Epidermal melanocyte (primary cell): ENCODE measurements around the gene TMEM218.
"Not testable (repeated sequence)": the region's sequence is repeated elsewhere in the genome, so short reads cannot be mapped to it uniquely, and the experiment has no call there.

Experiments used
- DNase-seq: peaks from one replicate; pipeline ENCODE4 v3.0.0; 2011; ENCODE audit warnings: low spot score; ENCODE audit not compliant: insufficient read length

Gene TMEM218

DNA sequence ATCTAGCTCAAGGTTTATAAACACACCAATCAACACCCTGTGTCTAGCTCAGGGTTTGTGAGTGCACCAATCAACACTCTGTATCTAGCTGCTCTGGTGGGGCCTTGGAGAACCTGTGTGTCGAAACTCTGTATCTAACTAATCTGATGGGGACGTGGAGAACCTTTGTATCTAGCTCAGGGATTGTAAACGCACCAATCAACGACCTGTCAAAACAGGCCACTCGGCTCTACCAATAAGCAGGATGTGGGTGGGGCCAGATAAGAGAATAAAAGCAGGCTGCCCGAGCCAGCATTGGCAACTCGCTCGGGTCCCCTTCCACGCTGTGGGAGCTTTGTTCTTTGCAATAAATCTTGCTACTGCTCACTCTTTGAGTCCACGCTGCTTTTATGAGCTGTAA, 21.3 kb downstream of the TMEM218 start:
- DNase-seq = not testable (repeated sequence)

DNA sequence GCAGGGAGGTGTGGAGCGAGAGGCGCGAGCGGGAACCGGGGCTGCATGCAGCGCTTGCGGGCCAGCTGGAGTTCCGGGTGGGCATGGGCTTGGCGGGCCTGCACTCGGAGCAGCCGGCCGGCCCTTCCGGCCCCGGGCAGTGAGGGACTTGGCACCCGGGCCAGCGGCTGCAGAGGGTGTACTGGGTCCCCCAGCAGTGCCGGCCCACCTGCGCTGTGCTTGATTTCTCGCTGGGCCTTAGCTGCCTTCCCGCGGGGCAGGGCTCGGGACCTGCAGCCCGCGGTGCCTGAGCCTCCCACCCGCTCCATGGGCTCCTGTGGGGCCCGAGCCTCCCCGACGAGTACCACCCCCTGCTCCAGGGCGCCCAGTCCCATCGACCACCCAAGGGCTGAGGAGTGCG, 21.9 kb downstream of the TMEM218 start:
- DNase-seq = not testable (repeated sequence)

DNA sequence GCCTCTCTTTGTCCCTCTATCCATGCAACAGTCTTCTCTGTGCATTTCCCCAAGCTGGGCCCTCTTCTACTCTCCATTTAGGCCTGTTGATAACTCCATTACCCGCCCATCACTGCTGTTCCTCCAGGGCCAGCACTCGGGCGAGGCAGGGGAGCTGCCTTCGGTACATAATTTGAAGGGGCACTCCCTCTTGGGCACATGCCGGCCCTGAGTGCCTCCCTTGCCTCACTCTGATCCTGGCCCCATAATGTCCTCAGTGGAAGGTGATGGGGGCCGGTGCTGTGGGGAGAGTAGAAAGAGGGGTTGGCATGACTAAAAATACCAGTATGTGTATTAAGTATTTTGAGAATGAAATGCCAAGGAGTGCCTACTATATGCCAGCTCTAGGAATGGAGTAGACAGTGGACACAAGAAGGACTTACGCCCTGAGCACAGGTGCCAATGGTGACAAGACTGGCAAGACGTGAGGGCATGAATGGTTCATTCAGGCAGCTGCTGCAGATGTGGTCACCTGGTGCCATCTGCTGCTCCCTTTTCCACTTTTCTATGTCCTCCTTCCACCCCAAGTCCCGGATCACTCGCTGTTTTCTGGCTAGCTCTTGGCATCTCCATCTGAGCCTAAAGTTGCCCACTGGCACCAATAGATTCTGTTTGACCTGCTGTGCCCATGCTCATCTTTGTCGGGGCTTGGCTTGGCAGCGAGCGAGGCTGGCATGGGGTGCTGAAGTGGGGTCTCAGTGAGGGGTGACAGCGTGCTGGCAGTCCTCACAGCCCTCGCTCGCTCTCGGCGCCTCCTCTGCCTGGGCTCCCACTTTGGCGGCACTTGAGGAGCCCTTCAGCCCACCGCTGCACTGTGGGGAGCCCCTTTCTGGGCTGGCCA, 22.6 kb downstream of the TMEM218 start:
- DNase-seq = no peak

DNA sequence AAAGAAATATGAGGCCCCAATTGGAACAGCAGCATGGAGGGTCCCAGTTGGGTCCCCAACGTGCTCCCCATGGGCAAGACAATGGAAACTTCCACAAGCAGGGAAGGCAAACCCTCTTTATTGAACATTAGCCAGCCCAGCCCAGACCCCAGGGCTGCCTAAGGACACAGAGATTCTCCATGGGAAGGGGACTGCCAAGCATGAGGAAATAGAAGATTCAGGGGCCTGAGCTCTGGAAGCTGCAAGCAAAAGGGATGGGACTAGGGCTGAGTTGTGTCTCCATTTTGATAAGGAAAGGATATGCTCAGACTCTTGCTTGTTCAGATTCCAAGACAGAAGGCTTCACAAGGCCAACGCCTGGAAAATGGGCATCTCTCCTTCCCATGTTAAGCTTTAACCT, 23.3 kb downstream of the TMEM218 start:
- DNase-seq = no peak

DNA sequence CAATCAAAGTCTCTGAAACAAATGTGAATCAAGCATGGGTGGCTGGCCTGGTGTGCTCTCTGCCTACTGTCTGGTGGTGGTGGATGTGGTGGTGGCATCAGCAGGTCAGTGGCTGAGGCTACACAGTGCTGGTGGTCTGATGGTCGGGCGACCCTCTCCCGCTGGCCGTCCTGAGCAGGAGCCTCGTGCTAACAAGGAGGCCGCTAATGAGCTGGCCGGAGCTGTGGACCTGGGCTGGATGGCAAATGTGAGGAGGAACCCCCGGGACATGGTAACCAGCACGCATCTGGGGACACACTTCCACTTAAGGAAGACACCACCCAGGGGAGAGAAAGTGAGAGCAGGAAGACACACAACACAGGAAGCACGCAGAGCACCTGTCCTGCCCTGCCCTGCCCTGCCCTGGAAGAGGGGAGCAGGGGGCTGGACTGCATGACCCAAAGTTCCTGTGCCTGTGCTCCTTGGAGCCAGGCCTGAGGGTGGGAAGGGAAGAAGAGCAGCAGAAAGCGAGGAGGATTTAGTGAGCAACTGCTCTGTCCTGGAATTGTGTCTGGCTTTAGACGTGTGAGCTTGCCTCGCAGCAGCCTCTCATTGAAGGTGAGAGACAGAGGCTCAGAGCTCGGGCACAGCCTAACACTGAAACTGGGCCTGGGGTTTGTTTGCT, 24.7 kb downstream of the TMEM218 start:
- DNase-seq = no peak

DNA sequence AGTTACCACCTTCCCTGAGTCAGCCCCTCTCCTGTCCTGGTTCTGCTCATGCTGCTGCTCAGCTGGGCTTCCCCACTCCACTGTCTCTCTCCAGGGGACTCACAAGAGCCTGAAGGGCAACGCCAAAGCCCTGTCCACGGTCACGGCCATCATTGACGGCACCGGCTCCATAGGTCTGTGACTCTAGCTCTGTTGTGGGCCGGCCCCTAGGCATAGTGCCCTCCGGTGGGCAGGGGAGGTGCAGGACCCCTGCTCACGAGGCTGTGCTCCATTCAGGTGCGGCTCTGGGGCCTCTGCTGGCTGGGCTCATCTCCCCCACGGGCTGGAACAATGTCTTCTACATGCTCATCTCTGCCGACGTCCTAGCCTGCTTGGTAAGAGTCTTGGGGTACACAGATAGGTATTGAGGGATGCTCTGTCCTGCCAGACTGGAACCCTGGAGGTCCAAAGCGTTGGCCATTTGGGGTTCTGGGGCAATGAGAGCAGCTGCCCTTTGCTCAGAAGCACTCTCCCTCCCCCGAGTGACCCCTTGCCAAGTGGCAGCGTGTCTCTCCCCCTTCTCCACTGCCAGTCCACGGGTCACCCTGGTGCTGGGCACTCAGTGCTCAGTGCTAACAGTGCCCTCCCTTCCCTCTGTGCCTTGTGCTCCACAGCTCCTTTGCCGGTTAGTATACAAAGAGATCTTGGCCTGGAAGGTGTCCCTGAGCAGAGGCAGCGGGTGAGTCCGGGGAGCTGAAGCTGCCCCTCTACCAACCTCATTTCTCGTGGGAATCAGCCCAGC, 25.9 kb downstream of the TMEM218 start:
- no peak for DNase-seq

DNA sequence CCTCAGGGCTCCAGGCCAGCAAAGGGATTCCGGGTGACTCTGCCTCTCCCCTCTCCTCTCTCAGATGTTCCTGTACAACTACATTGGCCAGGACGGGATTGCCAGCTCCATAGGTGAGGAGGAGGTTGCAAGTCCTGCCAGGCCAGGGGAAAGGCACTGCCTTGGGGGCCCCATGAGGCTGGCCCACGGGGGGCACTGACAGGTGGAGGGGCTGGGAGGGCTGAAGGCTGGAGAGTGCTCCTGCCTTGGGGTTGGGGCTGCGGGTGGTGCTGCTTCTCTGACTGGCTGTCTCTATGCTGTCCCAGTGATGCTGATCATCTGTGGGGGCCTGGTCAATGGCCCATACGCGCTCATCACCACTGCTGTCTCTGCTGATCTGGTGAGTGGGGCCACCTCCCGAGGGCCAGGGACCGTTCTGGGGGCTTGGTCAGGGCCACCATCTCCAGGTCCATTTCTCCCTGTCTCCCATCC, 26.6 kb downstream of the TMEM218 start:
- no peak for DNase-seq

DNA sequence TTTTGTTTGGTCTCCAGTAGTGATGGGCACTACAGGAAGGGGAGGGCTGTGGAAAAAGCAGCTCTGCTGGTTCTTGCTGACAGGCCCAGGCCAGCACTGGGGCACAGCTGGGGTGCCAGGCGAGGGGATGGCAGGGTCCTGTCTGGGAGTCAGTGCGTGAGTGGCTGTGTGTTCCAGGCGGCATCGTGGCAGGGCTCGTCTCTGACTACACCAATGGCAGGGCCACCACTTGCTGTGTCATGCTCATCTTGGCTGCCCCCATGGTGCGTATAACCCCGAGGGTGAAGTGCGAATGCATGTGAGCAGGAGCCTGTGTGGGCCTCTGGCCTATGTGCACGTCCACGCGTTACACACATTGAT, 27.4 kb downstream of the TMEM218 start:
- DNase-seq = no peak

DNA sequence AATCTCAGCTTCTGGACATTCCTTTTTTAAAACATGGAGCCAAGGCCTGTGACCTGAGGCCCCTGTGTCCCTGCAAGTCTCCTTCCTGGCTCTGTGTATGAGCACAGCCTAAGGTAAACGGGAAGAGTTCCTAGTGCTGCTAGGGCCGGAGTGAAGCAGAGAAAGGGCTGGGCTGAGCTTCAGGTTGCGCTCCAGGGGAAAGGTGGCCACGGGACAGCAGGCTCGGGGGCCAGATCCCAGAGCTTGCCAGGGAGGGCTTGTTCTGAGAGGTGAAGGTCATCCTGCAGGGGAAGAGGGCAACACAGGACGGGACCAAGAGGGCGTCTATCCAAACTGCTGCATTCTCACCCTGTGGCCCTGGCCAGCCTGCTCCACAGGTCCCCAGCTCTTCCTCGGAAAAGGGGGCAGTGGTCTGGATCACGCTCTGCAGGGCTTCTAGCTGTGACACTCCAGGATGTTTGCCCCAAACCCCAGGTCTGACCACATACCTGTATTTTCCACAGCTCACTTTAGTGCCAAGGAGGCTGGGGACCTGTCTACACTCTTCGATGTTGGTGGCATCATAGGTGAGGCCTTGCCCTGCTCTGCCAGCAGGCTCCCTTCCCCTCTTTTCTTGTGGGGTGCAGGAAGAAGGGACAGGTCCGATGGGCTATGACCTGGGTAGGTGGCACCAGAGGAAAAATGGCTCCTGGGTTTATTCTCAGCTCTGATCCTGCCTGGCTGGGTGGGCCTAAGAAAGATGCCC, 27.9 kb downstream of the TMEM218 start:
- no peak for DNase-seq

DNA sequence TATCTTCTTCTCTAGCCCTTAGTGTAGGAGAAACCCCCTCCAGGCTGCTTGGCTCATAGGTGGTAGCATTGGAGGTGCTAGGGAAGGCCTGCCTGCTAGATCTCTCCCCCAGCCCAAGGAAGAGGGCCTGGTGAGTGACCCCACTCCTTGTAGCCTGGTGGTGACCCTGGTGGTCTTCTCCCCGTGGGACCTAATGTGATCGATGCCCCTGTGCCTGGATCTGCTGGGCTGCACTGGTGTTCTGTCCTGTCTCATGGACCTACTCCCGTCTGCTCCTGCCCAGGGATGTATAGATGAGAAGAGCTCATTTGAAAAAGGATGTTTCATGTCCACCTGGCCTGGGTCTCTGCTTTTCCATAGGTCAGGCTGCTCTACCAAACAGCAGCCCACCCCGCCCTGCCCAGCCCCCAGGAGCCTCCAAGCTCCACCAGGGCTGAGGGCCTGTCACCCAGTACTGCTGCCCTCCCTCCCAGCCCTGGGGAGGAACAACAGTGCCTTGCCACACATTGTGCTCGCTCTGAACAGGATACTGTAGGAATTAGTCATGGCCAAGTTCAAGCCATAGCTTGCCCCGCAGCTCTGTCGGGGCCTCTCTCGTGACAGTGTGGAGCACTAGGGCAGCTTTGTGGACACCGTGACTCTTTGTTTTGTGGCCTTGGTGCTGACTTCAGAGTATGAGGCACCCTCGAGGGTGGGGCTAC, 28.7 kb downstream of the TMEM218 start:
- DNase-seq = peak; percentile 52

DNA sequence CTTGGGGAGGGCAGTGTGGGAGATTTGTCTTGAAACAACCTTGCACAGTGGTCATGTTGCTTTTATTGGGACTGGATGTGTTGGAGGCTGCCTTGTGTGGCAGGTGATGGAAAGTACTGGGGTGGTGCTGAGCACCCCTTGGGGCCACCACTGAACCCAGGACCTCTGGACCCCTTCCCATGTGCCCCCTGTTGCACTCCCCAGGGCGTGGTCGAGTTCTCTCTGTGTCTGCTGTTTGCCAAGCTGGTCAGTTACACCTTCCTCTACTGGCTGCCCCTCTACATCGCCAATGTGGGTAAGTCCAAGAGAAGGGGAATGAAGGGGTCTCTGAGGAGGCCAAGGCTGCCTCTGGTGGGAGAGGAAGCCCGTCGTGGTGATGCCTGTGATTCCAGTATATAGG, 29.4 kb downstream of the TMEM218 start:
- no peak for DNase-seq

DNA sequence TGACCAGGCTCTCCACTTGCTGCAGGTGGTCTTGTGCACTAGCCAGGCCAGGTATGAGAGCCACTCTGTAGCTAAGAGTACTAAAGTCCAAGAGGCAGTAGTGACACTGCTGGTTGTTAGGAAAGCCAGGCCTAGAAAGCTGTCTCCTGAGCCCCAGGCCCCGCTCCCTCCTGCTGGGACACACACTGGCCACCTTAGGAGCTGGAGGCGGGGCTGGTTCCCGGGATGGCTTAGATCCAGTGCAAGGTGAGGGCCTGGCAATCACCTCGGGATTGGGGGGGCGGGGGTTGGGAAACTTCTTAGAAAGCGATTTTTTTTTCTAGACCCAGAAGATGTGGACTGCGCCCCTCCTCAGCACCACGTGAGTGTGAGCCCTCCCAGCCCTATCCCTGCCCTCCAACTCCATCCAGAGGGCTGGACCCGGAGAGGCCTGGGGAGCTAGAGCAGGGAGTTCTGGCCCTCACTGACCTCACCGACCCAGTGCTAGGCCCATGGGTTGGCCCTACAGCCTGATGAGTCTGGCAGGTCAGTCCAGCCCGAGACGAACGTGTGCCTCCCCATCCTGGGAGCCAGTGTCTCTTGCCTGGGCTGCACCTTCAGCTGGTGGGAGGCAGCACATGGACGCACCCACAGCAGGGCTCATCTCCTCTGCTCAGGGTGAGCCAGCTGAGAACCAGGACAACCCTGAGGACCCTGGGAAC, 30.2 kb downstream of the TMEM218 start:
- DNase-seq = no peak

DNA sequence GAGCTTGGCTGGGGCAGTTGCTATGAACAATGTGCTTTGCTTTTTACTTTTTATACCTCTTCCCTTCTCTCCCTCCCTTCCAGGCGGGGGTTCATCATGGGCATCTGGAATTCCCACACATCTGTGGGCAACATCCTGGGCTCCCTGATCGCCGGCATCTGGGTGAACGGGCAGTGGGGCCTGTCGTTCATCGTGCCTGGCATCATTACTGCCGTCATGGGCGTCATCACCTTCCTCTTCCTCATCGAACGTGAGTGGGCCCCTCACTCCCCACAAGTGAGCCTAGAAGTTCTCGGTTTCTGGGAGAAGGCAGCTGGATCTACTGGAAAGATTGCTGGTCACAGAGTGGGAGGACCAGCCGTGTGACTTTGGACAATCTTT, 30.9 kb downstream of the TMEM218 start:
- no peak for DNase-seq

DNA sequence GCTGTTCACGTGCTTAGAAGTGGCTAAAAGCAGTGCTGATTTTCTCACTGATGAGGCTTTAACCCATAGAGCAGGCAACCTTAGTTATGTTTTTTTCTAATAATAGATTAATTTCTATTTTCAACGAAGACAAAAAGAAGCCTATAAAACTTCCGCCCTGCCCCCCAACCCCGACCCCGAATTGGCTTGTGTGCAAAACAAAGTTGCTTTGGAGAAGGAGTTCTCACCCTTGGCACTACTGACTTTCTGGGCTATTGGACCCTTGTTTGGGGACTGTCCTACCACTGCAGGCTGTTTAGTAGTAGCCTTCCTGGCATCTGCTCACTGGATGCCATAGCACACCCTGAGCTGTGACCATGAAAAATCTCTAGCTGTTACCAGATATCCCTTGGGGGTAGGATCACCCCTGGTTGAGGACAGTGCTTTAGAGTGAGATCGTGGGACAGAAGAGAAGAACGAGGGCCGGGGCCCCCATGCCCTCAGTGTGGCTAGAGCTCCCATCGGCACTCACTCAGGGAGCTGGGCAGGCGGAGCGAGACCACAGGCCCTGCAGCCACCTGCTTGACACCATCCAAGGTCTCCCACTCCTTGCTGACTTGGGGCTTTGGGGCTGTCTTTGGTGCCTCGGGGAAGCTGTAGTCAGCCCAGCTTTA, 31.4 kb downstream of the TMEM218 start:
- no peak for DNase-seq

DNA sequence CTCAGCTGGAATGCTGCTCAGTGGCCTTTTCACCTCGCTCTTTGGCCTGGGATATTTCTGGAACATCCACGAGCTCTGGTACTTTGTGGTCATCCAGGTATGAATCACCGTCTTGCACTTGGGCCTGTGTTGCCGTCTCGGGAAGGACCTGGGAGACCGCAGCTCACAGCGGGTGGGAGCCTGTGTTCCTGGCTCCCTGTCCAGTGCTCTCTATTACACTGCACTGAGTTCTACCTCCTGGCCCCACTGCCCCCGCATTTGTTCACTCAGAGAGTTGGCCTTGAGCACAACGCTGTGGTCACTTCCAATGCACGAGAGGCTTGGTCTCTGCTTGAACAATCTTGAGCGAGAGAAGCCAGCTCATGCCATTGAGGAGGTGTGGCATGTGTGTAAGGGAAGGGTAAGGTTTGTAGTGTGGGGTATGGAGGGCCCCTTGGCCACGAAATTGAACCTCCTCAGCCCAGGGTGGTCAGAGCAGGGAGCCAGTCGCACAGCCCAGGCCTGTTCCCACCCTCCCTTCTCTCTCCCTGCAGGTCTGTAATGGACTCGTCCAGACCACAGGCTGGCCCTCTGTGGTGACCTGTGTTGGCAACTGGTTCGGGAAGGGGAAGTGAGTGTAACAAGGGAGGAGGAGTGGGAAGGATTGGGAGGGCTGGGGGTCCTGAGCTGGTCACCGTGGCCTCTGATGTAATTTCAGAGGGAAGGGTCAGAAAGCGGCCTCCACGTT, 32.1 kb downstream of the TMEM218 start:
- DNase-seq = no peak

DNA sequence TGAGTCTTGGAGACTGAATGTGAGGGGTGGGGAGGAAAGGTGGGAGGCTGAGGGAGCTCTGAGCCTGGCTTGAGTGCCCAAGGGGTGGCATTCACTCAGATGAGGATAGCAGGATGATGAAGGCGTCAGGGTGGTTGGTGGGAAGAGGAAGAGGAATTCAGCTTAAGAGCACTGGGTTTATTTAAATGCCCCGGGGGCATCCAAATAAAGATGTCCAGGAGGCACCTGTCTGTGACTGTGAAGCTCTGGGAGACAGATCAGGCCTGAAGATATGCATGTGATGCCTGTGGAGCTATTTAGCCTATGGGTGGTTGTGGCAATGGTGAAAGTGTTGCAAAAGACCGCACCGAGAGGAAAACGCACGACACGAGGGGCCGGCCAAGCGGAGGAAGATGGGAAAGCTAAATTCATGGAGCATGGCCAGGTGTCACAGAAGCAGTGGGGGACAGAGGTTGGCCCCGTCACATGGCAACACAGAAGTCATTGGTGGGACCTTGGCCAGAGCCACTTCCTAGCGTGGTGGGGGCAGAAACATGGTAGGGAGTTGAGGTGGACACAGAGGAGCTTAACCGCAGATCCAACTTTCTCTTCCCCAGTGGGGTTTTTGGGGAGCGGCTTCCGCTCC, 32.8 kb downstream of the TMEM218 start:
- no peak for DNase-seq

DNA sequence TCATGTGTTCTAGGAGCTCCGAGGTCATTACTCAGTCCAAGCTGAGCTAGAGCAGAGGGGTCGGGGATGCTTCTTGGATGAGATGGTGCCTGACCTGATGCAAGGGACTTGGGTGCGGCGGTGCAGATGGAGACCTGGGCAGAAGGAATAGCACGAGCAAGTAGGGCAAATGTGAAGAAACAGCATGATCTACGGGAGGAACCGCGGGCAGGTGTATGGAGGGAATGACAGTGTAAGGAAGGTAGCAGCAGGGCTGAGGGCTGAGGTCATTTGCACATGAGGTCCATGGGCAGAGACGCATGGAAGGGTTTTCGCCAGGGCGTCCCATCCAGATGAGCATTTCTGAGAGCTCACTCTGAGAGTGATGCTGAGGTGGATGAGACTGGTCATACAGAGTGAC, 33.4 kb downstream of the TMEM218 start:
- no peak for DNase-seq

DNA sequence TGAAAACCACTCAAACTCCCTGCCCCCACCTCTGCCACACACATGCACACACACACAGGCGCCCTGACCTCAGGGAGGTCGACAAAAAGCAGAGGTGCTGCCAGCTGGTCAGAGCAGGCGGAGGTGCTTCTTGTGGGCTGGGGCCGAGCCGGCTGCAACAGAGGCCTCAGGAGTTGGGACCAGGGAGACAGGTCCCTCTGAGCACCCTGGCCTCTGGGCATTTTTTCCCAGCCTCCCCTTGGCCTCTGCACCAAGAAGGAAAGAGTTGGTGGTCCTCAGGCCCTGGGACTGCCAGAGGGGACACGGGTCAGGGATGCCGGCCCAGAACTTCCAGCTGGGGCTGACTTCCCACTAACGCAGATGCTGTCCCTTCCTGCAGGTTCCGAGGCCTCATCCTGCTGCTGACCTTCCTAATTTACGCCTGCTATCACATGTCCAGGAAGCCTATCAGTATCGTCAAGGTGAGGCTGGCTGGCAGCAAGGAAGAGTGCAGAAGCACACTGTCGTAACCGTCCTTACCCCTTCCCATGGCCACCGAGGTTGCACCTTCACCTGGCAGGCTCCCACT, 35.0 kb downstream of the TMEM218 start:
- DNase-seq = no peak
